ENCODE results near the gene PLXDC2. TPM values are rescaled to one million over a fixed set of nuclear protein-coding genes. Genes with fewer than 3 reads are reported as not detected.

Gene PLXDC2
- total and polyA plus RNA-seq, 10 of the 15 experiments (the other 5 are each of a cell fraction or from before 2014, with no cell fraction given), result 0.05 to 1.8 (median 0.14) TPM; not detected in 2

DNA sequence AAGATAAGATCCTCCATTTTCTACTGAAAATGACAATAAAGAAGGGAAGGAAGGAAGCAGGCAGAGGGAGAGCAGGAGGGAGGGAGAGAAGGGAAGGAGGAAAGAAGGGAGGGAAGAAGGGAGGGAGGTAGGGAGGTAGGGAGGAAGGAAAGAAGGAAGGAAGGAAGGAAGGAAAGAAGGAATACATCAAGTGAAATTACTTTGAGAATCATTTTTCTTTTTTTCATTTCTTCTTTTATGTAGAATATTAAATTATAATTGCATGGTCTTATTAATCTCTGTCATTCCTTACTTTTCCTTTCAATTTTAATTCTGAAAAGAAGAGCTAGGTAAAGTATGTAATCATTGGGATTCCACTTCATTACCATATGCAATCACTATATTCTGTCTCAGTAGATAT, 97.8 kb downstream of the PLXDC2 start:
- no TSS peak for BruUV-seq (replicated peaks)
- ChIA-PET CTCF (interaction anchor here (0.6 kb wide), 1 partner anchor 8 kb away, joined by 3 read pairs; no protein-coding TSS in a partner anchor), POLR2A (no interaction called here), RAD21 (ENCODE audit: unreplicated experiment) (no interaction called here), SMC1A (ENCODE audit: uncharacterized antibody, unreplicated experiment) (interaction anchor here (0.7 to 3.5 kb wide), 4 partner anchors 8 to 90 kb away, joined by 3 to 11 read pairs (median 4); no protein-coding TSS in a partner anchor)
- no peaks in the 10 kb centered on the region for H4K20me1 ChIP-seq (ENCODE audit: control insufficient read depth, insufficient read depth)
- H3K4me1 ChIP-seq (ENCODE audit: control insufficient read depth, insufficient read depth, low read length), result no peaks in the 10 kb centered on the region
- TF ChIP-seq FOS (IDR thresholded peaks at IDR 0.05; ENCODE audit: borderline replicate concordance, extremely low read depth, insufficient read length) (no peak), PAX5 (IDR thresholded peaks at IDR 0.05; ENCODE audit: borderline replicate concordance, low read depth, low read length) (no peak), HDAC6 (IDR thresholded peaks at IDR 0.05; ENCODE audit: unreplicated experiment) (no peak), TARDBP (IDR thresholded peaks at IDR 0.05; ENCODE audit: borderline replicate concordance) (no peak), BHLHE40 (IDR thresholded peaks at IDR 0.05; ENCODE audit: borderline replicate concordance in 1 of 2, low read depth in 2 of 2, low read length in 1 of 2) (no peak), KLF5 (IDR thresholded peaks at IDR 0.05; ENCODE audit: partially characterized antibody) (no peak), SPI1 (IDR thresholded peaks at IDR 0.05; ENCODE audit: borderline replicate concordance, insufficient read depth, low read depth, low read length) (no peak), NFXL1 (IDR thresholded peaks at IDR 0.05; ENCODE audit: borderline replicate concordance) (no peak), YY1 (IDR thresholded peaks at IDR 0.05; ENCODE audit: low read depth, low read length) (no peak), RAD51 (IDR thresholded peaks at IDR 0.05) (no peak)
- TF ChIP-seq, protein P1, sequence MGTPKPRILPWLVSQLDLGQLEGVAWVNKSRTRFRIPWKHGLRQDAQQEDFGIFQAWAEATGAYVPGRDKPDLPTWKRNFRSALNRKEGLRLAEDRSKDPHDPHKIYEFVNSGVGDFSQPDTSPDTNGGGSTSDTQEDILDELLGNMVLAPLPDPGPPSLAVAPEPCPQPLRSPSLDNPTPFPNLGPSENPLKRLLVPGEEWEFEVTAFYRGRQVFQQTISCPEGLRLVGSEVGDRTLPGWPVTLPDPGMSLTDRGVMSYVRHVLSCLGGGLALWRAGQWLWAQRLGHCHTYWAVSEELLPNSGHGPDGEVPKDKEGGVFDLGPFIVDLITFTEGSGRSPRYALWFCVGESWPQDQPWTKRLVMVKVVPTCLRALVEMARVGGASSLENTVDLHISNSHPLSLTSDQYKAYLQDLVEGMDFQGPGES (IDR thresholded peaks at IDR 0.05), result no peak
- TF ChIP-seq, protein P2, sequence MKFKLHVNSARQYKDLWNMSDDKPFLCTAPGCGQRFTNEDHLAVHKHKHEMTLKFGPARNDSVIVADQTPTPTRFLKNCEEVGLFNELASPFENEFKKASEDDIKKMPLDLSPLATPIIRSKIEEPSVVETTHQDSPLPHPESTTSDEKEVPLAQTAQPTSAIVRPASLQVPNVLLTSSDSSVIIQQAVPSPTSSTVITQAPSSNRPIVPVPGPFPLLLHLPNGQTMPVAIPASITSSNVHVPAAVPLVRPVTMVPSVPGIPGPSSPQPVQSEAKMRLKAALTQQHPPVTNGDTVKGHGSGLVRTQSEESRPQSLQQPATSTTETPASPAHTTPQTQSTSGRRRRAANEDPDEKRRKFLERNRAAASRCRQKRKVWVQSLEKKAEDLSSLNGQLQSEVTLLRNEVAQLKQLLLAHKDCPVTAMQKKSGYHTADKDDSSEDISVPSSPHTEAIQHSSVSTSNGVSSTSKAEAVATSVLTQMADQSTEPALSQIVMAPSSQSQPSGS (IDR thresholded peaks at IDR 0.05; ENCODE audit: low read length), result no peak
- TF ChIP-seq, protein P3, sequence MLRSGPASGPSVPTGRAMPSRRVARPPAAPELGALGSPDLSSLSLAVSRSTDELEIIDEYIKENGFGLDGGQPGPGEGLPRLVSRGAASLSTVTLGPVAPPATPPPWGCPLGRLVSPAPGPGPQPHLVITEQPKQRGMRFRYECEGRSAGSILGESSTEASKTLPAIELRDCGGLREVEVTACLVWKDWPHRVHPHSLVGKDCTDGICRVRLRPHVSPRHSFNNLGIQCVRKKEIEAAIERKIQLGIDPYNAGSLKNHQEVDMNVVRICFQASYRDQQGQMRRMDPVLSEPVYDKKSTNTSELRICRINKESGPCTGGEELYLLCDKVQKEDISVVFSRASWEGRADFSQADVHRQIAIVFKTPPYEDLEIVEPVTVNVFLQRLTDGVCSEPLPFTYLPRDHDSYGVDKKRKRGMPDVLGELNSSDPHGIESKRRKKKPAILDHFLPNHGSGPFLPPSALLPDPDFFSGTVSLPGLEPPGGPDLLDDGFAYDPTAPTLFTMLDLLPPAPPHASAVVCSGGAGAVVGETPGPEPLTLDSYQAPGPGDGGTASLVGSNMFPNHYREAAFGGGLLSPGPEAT (IDR thresholded peaks at IDR 0.05; ENCODE audit: low read depth), result no peak
- TF ChIP-seq, protein P4, sequence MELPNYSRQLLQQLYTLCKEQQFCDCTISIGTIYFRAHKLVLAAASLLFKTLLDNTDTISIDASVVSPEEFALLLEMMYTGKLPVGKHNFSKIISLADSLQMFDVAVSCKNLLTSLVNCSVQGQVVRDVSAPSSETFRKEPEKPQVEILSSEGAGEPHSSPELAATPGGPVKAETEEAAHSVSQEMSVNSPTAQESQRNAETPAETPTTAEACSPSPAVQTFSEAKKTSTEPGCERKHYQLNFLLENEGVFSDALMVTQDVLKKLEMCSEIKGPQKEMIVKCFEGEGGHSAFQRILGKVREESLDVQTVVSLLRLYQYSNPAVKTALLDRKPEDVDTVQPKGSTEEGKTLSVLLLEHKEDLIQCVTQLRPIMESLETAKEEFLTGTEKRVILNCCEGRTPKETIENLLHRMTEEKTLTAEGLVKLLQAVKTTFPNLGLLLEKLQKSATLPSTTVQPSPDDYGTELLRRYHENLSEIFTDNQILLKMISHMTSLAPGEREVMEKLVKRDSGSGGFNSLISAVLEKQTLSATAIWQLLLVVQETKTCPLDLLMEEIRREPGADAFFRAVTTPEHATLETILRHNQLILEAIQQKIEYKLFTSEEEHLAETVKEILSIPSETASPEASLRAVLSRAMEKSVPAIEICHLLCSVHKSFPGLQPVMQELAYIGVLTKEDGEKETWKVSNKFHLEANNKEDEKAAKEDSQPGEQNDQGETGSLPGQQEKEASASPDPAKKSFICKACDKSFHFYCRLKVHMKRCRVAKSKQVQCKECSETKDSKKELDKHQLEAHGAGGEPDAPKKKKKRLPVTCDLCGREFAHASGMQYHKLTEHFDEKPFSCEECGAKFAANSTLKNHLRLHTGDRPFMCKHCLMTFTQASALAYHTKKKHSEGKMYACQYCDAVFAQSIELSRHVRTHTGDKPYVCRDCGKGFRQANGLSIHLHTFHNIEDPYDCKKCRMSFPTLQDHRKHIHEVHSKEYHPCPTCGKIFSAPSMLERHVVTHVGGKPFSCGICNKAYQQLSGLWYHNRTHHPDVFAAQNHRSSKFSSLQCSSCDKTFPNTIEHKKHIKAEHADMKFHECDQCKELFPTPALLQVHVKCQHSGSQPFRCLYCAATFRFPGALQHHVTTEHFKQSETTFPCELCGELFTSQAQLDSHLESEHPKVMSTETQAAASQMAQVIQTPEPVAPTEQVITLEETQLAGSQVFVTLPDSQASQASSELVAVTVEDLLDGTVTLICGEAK (IDR thresholded peaks at IDR 0.05; ENCODE audit: borderline replicate concordance), result no peak
- DNase-seq (ENCODE audit: low read depth, low spot score), result no peak
- no peak overlapping the region for H2AFZ ChIP-seq (ENCODE audit: control insufficient read depth, low read depth, low read length)
- H3K27ac ChIP-seq (ENCODE audit: control insufficient read depth, insufficient read depth), result no peak overlapping the region
- intact Hi-C loops (cut with micrococcal nuclease; ENCODE audit: unreplicated experiment) (no loop called here), in situ Hi-C loops (cut with MboI) (no loop called here)
- no peak overlapping the region for H3K4me3 ChIP-seq
- H3K9ac ChIP-seq (ENCODE audit: control insufficient read depth, insufficient read depth, low read length), result no peak overlapping the region
- no peaks in the 10 kb centered on the region for H3K79me2 ChIP-seq (ENCODE audit: control insufficient read depth, insufficient read depth, low read length)
- no peak overlapping the region for H3K4me2 ChIP-seq (ENCODE audit: control insufficient read depth, insufficient read depth)
- no peak for FAIRE-seq
- no peaks in the 10 kb centered on the region for H3K9me3 ChIP-seq (replicated peaks; ENCODE audit: control insufficient read depth, insufficient read depth, low read length)
- ATAC-seq, result no peak
- no peaks in the 10 kb centered on the region for H3K36me3 ChIP-seq (ENCODE audit: control insufficient read depth in 2 of 2, insufficient read depth in 2 of 2, low read length in 1 of 2)
- H3K27me3 ChIP-seq (replicated peaks in 1 of 2; ENCODE audit: control insufficient read depth in 2 of 2, insufficient read depth in 2 of 2, low read length in 1 of 2), result no peaks in the 10 kb centered on the region
